Body of pancreas (tissue), 4 donors: Measurements from ENCODE around the gene WDR82.

Experiments used
- POLR2A ChIP-seq, 3 donors: fragments of 450-650 bp; IDR thresholded peaks; one replicate each; pipeline ENCODE4 v1.6.1; 2016; ENCODE audit warnings: antibody characterized with exemption in 3 of 3, mild to moderate bottlenecking in 2 of 3
- TF ChIP-seq, protein P1 (sequence below), 7 experiments: fragments of 450-650 bp in 4 of 7; fragments of 200-600 bp in 3 of 7; sonication (generic) in 3 of 7; IDR thresholded peaks; one replicate each; pipeline ENCODE4 v1.5.1; 2016 to 2019; ENCODE audit warnings: antibody characterized with exemption in 7 of 7

DNA sequence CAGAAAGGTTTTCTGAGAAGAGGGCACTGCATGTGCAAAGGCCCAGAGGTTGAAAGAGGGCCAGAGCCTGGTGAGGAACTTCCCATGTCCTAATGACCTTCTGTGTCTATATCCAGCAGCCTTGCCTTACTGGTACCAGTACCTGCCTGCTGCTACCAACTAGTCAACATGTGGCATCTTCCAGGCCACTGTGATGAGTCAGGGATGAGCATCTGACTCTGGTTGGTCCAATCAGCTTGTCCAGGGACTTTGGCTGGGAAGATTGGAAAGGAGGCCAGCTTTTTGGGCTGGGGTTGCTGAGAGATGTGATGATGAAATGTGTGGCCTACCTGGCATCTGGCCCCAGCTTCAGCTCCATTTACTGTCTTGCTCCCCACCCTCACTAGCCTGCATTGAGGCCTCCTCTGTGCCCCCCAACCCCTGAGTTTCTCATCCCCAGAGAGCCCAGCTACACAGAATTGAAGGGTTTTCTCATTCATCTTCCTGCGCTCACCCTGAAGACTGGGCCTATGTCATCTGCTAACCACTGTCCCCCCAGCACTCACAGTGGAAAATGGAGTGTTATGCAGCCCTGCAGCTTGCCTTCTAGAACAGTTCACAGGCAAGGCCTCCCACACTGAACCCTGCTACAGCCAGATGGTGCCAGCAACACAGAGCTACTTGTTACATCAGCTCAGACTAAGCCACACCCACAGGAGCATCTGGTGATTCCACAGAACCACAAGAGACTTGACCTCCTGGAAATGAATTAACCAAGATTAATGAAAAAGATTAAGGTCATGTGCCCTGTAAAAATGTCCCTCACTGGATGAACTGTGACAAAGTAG lies 38.2 kb downstream of the WDR82 start:
- TF ChIP-seq, protein P1, sequence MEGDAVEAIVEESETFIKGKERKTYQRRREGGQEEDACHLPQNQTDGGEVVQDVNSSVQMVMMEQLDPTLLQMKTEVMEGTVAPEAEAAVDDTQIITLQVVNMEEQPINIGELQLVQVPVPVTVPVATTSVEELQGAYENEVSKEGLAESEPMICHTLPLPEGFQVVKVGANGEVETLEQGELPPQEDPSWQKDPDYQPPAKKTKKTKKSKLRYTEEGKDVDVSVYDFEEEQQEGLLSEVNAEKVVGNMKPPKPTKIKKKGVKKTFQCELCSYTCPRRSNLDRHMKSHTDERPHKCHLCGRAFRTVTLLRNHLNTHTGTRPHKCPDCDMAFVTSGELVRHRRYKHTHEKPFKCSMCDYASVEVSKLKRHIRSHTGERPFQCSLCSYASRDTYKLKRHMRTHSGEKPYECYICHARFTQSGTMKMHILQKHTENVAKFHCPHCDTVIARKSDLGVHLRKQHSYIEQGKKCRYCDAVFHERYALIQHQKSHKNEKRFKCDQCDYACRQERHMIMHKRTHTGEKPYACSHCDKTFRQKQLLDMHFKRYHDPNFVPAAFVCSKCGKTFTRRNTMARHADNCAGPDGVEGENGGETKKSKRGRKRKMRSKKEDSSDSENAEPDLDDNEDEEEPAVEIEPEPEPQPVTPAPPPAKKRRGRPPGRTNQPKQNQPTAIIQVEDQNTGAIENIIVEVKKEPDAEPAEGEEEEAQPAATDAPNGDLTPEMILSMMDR (IDR thresholded peaks at IDR 0.05), result no peak
- TF ChIP-seq POLR2A (IDR thresholded peaks at IDR 0.05), result no peak
